ENCODE data around the gene PRKAR1B.

Gene PRKAR1B

DNA sequence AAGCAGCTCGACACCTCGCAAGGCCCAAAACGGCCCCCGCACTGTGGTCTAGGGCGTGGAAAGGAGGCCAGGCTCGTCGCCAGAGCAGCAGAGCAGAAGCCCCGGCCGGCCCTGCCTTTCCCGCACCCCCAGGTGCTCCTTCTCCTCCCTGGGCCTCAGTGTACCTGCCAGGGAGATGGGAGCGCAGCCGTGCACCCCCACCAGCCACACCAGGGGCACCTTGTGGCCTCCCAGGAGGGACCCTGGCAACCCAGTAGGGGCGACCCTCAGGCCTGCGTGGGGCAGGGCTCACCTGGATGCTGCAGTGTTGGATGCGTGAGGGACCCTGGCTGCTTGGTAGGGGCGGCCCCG, 217.0 kb downstream of the PRKAR1B start:
- Histone ChIP-seq H3K9me3 (no peaks in the 10 kb centered on the region), H3K4me3 (ENCODE audit: low read depth in 1 of 2, low read length in 1 of 2) (no peak overlapping the region), H3K4me1 (ENCODE audit: control insufficient read depth in 1 of 2, insufficient read depth in 1 of 2, low read depth in 1 of 2, low read length in 1 of 2) (no peaks in the 10 kb centered on the region), H3K27me3 (peaks cover 16% of the 10 kb centered on the region), H3K36me3 (no peaks in the 10 kb centered on the region), H3K27ac (no peak overlapping the region)
- TF ChIP-seq, protein P1, sequence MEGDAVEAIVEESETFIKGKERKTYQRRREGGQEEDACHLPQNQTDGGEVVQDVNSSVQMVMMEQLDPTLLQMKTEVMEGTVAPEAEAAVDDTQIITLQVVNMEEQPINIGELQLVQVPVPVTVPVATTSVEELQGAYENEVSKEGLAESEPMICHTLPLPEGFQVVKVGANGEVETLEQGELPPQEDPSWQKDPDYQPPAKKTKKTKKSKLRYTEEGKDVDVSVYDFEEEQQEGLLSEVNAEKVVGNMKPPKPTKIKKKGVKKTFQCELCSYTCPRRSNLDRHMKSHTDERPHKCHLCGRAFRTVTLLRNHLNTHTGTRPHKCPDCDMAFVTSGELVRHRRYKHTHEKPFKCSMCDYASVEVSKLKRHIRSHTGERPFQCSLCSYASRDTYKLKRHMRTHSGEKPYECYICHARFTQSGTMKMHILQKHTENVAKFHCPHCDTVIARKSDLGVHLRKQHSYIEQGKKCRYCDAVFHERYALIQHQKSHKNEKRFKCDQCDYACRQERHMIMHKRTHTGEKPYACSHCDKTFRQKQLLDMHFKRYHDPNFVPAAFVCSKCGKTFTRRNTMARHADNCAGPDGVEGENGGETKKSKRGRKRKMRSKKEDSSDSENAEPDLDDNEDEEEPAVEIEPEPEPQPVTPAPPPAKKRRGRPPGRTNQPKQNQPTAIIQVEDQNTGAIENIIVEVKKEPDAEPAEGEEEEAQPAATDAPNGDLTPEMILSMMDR (IDR thresholded peaks at IDR 0.05) = no peak

DNA sequence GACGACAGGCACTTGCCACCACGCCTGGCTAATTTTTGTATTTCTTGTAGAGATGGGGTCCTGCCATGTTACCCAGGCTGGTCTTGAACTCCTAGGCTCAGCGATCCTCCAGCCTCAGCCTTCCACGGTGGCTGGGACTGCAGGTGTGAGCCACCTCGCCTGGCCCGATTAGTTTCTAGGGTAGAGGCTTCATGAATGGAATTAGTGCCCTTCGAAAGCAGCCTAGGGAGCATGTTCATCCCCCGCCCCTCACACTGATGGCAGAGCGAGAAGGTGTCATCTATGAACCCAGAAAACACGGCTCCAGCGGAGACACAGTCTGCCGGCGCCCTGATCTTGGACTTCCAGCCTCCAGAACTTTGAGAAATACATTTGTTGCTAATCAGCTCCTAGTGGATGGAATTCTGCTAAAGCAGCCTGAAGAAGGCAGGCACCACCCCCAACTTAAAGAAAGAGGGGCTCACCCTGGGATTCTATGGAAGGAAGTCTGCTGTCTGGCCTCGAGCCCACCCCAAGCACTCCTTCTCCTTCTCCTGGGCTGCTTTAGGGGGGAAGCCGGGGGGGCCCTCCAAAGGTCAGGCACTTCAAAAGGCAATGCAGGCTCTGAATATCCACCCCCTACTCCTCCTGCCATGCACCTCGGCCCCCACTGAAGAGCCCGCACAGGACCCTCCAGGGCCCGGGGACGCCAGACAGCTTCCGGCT, 217.5 kb downstream of the PRKAR1B start:
- H3K4me3 ChIP-seq (ENCODE audit: low read depth in 1 of 2, low read length in 1 of 2) = no peak overlapping the region

DNA sequence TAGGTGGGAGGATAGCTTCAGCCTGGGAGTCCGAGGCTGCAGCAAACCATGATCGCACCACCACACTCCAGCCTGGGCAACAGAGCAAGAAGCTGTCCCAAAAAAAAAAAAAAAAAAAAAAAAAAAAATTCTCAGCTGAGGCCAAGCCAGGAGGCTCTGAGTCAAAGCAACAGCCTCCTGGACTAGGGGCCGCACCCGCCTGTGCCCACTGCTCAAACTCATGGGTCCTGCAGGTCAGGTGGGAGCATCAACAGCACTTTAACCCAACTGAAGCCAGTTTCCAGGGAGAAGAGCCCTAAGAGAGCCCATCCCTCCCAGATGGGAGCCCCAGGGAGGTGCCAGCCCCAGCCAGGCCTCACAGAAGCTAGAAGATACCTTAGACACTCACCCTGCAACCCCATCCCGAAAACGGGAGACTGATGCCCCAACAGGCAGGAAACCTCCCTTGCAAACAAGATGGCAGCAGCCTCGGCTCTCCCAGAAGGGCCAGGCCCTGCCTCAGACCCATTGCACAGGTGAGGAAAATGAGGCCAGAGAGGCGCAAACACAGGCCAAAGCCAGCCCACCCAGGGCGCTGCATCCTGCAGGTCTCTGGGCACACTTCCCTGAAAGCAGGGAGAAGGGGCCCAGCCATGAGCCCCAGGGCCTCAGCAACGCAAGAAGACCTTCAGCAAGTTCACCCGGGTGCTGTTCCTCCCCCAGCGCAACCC, 218.5 kb downstream of the PRKAR1B start:
- Histone ChIP-seq H3K4me3 (ENCODE audit: low read depth in 1 of 2, low read length in 1 of 2) (no peak overlapping the region), H3K36me3 (no peaks in the 10 kb centered on the region), H3K27me3 (peaks cover under 1% of the 10 kb centered on the region), H3K27ac (no peak overlapping the region), H3K4me1 (ENCODE audit: control insufficient read depth in 1 of 2, insufficient read depth in 1 of 2, low read depth in 1 of 2, low read length in 1 of 2) (no peaks in the 10 kb centered on the region), H3K9me3 (no peaks in the 10 kb centered on the region)
- TF ChIP-seq, protein P1 (IDR thresholded peaks at IDR 0.05) = no peak

More for the DNA sequence above, 217.5 kb downstream of the PRKAR1B start:
- Histone ChIP-seq H3K27me3 (peaks cover 10% of the 10 kb centered on the region), H3K4me1 (ENCODE audit: control insufficient read depth in 1 of 2, insufficient read depth in 1 of 2, low read depth in 1 of 2, low read length in 1 of 2) (no peaks in the 10 kb centered on the region), H3K9me3 (no peaks in the 10 kb centered on the region), H3K36me3 (no peaks in the 10 kb centered on the region), H3K27ac (no peak overlapping the region)
- TF ChIP-seq, protein P1 (IDR thresholded peaks at IDR 0.05) = no peak

DNA sequence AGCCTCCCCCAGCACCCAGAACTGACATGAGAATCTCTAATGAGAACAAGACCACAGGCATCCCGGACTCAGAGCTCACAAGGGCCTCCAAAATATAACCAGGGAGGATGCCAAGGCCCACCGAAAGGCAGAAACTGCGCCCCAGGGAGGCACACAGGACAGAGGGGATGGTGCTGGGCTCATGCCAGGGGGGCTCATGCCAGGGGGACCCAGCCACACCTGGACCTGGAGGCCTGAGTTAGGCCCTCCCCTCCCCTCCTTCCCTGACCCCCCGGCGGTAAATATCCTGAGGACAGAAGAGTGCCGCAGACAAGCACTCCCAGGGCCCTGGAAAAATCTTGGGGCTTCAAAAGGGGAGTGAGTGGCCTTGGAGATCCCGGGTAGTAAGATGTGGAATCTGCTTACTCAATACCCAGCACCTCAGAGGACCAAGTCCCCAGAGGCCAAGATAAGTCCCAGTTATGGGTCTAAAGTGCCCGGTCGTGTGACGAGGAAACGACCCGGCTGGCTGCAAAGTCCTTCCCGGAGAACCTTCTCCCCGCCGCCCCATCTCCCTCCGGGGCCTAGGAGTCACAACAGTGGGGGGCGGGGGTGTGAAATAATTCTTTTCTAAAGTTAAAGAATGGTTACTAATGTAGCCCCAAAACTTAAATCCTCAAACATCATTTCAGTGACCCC, 219.3 kb downstream of the PRKAR1B start:
- Histone ChIP-seq H3K4me3 (ENCODE audit: low read depth in 1 of 2, low read length in 1 of 2) (no peak overlapping the region), H3K9me3 (no peaks in the 10 kb centered on the region), H3K27me3 (no peaks in the 10 kb centered on the region), H3K4me1 (ENCODE audit: control insufficient read depth in 1 of 2, insufficient read depth in 1 of 2, low read depth in 1 of 2, low read length in 1 of 2) (no peaks in the 10 kb centered on the region), H3K27ac (no peak overlapping the region), H3K36me3 (no peaks in the 10 kb centered on the region)
- TF ChIP-seq, protein P1 (IDR thresholded peaks at IDR 0.05) = no peak

DNA sequence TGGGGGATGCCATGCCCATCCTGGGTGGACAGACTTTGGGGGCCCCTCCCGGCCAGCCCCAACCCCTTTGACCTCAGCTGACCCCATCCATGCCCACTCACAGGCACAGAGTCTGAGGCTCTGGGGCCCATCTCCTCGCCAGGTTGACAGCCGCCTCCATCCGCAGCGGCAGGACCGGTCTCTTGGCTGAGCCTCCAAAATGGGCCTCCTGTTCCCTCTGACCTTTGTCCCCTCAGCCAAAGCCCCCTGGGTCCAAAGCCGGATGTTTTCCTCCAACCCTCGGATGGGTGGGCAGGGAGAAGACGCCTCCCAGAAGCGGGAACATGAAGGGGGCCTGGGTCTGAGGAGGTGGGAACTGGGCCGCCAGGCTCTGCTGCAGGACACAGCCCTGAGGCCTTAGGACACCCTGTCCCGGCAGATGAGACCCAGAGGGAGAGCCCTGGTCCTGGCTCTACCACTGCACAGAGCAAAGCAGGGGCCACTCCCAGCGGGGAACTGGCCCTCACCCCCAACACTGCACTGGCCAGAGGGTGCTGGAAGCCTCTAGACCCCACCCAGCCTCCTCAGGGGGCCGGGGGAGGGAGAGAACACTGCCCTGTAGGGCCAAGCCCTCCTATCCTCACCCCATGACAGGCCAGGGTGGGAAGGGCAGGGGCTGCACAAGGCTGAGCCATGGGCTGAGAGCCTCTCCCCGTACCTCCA, 220.0 kb downstream of the PRKAR1B start:
- Histone ChIP-seq H3K9me3 (no peaks in the 10 kb centered on the region), H3K4me1 (ENCODE audit: control insufficient read depth in 1 of 2, insufficient read depth in 1 of 2, low read depth in 1 of 2, low read length in 1 of 2) (no peaks in the 10 kb centered on the region), H3K4me3 (ENCODE audit: low read depth in 1 of 2, low read length in 1 of 2) (no peak overlapping the region), H3K27ac (no peak overlapping the region), H3K27me3 (no peaks in the 10 kb centered on the region), H3K36me3 (no peaks in the 10 kb centered on the region)
- TF ChIP-seq, protein P1 (IDR thresholded peaks at IDR 0.05) = no peak

Measured in neutrophil (primary cell).